Adrenal gland (tissue), 12 donors: ENCODE results near the gene CLASP1. TPM values are rescaled to one million over a fixed set of nuclear protein-coding genes. Genes with fewer than 3 reads are reported as not detected.

Source experiments
- DNase-seq, 7 donors: peaks; one replicate each; pipeline ENCODE4 v3.0.0-alpha.2; 2019 to 2020
- H3K27ac ChIP-seq, 5 donors: fragments of 200-600 bp; sonication (generic) in 4 of 5; 1 replicate in 3 of 5; 2 replicates in 2 of 5; pipeline versions ENCODE4 v1.5.1 to v1.8.0; 2016 to 2020; ENCODE audit warnings: mild to moderate bottlenecking in 1 of 5
- H3K27me3 ChIP-seq: fragments of 200-600 bp; 2 replicates; pipeline ENCODE4 v1.8.0; 2021
- H3K36me3 ChIP-seq, 2 donors: fragments of 200-600 bp; replicated peaks in 1 of 2; 1 replicate in 1 of 2; 2 replicates in 1 of 2; pipeline versions ENCODE4 v1.5.1 to v1.8.0; 2018 to 2022
- H3K4me1 ChIP-seq, 2 donors: fragments of 200-600 bp; replicated peaks in 1 of 2; 1 replicate in 1 of 2; 2 replicates in 1 of 2; pipeline versions ENCODE4 v1.5.1 to v1.8.0; 2018 to 2021
- H3K4me3 ChIP-seq, 4 donors: fragments of 200-600 bp; sonication (generic) in 3 of 4; one replicate each; pipeline ENCODE4 v1.5.1; 2016 to 2018
- H3K9me3 ChIP-seq, 3 donors: fragments of 200-600 bp; sonication (generic) in 1 of 3; replicated peaks in 1 of 3; 1 replicate in 2 of 3; 2 replicates in 1 of 3; pipeline versions ENCODE4 v1.5.1 to v1.8.0; 2016 to 2021
- CTCF ChIP-seq, 6 experiments: fragments of 450-650 bp in 4 of 6; fragments of 200-600 bp in 2 of 6; sonication (generic) in 1 of 6; IDR thresholded peaks; 1 replicate in 5 of 6; 2 replicates in 1 of 6; pipeline versions ENCODE4 v1.5.1 to v1.8.0; 2016 to 2021; ENCODE audit warnings: antibody characterized with exemption in 6 of 6, mild to moderate bottlenecking in 2 of 6, moderate library complexity in 1 of 6
- POLR2A ChIP-seq, 2 donors: fragments of 450-650 bp; IDR thresholded peaks; one replicate each; pipeline ENCODE4 v1.6.1; 2017; ENCODE audit warnings: antibody characterized with exemption in 2 of 2, mild to moderate bottlenecking in 2 of 2, moderate library complexity in 1 of 2
- WGBS, 4 donors: extraction: QIAGEN DNeasy Blood & Tissue Kit in 2 of 4; methylation state at CpG; one replicate each; pipeline versions ENCODE4 v1.1.5 to v1.1.7; 2013 to 2017; 5-methylcytosine and 5-hydroxymethylcytosine counted together
- intact Hi-C, 2 donors: fragments of 100-400 bp; cut with DNase I; formaldehyde crosslinking; loops; one replicate each; pipeline versions ENCODE4 v1.14.1 to v1.15.0; 2022 to 2023
- polyA plus RNA-seq, 3 donors: library from polyadenylated mRNA; stranded (reverse); fragments of 200-250 nt in 2 of 3; fragments of 350-450 nt in 1 of 3; fragmentation: Illumina TruSeq in 1 of 3; extraction: RNeasy Lipid Tissue Mini Kit (QIAGEN cat#74804) in 1 of 3; gene quantifications; one replicate each; pipeline ENCODE4 v1.2.3, GENCODE V29; 2013 to 2014
- total RNA-seq, 9 donors: library from RNA; depleted of rRNA in 4 of 9; stranded (reverse); fragments of >200 nt in 4 of 9; fragments of 120-200 nt in 1 of 9; fragmentation: NEBNext Ultra II Directional in 1 of 9; extraction: Animal tissue kit (Norgen Biotek cat#: 25700) in 1 of 9; gene quantifications; one replicate each; pipeline versions ENCODE4 v1.1.0 to v1.2.4, GENCODE V29; 2013 to 2023
- donor health status: healthy with polysubstance abuse.
- donor health status: Bipolar disorder and iron deficiency.
- donor health status: DM: yes; HTN: yes; CAD: no.
- donor health status: DM: no; HTN: no; CAD: no.
- donor health status: DM: no; HTN: no; CAD: no.
- donor health status: DM: yes; HTN: yes; CAD: no.

The CLASP1 gene
- total and polyA plus RNA-seq, 12 donors, result 14.9 to 66.1 (median 53.4) TPM

GRCh38 chr2:121368836-121369235 is 280.4 kb downstream of the CLASP1 start:
- intact Hi-C loops, result no loop called here
- H3K4me3 ChIP-seq, result no peak overlapping the region
- DNase-seq, result no peak
- H3K27ac ChIP-seq, result no peak overlapping the region
- H3K27me3 ChIP-seq, result no peaks in the 10 kb centered on the region
- H3K4me1 ChIP-seq, result peaks cover 4 to 9% of the 10 kb centered on the region in 2 donors
- peaks cover 0 to 54% of the 10 kb centered on the region in 2 donors for H3K36me3 ChIP-seq
- H3K9me3 ChIP-seq, result no peaks in the 10 kb centered on the region
- TF ChIP-seq CTCF (IDR thresholded peaks at IDR 0.05) (no peak), POLR2A (IDR thresholded peaks at IDR 0.05) (no peak)

GRCh38 chr2:121368155-121368554 is 281.1 kb downstream of the CLASP1 start:
- Histone ChIP-seq H3K4me1 (peaks cover 11% of the 10 kb centered on the region in 2 donors), H3K9me3 (no peaks in the 10 kb centered on the region), H3K4me3 (no peak overlapping the region), H3K27me3 (no peaks in the 10 kb centered on the region), H3K36me3 (peaks cover 0 to 52% of the 10 kb centered on the region in 2 donors), H3K27ac (no peak overlapping the region)
- DNase-seq, result no peak
- TF ChIP-seq POLR2A (IDR thresholded peaks at IDR 0.05) (no peak), CTCF (IDR thresholded peaks at IDR 0.05) (no peak)
- 94 to 98% (median 96%) methylated on average over 7 of the region's 7 CpGs for WGBS, 4 donors
- intact Hi-C loops, result no loop called here

GRCh38 chr2:121367246-121367900 is 281.9 kb downstream of the CLASP1 start:
- intact Hi-C loops, result no loop called here
- H3K9me3 ChIP-seq, result no peaks in the 10 kb centered on the region
- peaks cover 0 to 53% of the 10 kb centered on the region in 2 donors for H3K36me3 ChIP-seq
- no peak overlapping the region for H3K4me3 ChIP-seq
- peaks cover 11% of the 10 kb centered on the region in 2 donors for H3K4me1 ChIP-seq
- no peak overlapping the region for H3K27ac ChIP-seq
- no peaks in the 10 kb centered on the region for H3K27me3 ChIP-seq
- TF ChIP-seq POLR2A (IDR thresholded peaks at IDR 0.05) (no peak), CTCF (IDR thresholded peaks at IDR 0.05) (no peak)
- DNase-seq, result peak in 2 of 7 donors; percentile 8 to 49
- 94 to 96% (median 94%) methylated on average over 22 to 26 of the region's 26 CpGs for WGBS, 4 donors

GRCh38 chr2:121366040-121366439 is 283.2 kb downstream of the CLASP1 start:
- Histone ChIP-seq H3K4me3 (no peak overlapping the region), H3K27me3 (no peaks in the 10 kb centered on the region), H3K27ac (peak overlapping the region in 1 of 5 donors; percentile 15), H3K4me1 (peaks cover 11 to 12% of the 10 kb centered on the region in 2 donors), H3K36me3 (peaks cover 0 to 48% of the 10 kb centered on the region in 2 donors), H3K9me3 (no peaks in the 10 kb centered on the region)
- TF ChIP-seq CTCF (IDR thresholded peaks at IDR 0.05), result no peak
- no peak for TF ChIP-seq POLR2A (IDR thresholded peaks at IDR 0.05)
- DNase-seq, result no peak
- intact Hi-C loops, result no loop called here
